ENCODE results near the gene TRABD2A. TPM values are rescaled to one million over a fixed set of nuclear protein-coding genes. Genes with fewer than 3 reads are reported as not detected.

The TRABD2A gene
- total and polyA plus RNA-seq, 2 of the 13 experiments (the other 11 are each of a cell fraction or from before 2014, with no cell fraction given) = 0.15 TPM; not detected in 1

DNA sequence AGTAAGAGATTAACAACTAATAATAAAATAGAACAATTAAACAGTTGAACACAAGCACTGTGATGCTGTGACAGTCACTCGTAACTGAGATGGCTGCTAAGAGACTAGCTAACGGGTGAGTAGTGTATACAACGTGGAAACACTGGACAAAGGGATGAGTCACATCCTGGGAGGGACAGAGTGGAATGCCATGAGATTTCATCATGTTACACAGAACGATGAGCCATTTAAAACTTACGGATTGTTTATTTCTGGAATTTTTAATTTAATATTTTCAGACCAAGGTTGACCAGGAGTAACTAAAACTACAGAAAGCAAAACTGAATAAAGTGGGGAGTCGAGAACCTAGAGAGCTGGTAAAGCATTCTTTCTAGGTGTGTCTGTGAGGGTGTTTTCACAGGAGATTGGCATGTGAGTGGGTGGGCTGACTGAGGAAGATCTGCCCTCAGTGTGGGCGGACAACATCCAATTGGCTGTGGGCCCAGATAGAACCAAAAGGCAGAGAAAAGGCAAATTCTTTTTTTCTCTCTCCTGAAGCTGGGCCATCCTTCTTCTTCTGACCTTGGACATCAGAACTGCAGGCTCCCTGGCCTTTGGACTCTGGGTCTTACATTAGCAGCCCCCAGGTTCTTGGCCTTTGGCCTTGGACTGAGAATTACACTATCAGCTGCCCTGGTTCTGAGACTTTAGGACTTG lies 39.1 kb upstream of the TRABD2A start (continued):
- no peak for TF ChIP-seq ETV6 (CRISPR knock-in tag; conservative IDR thresholded peaks at IDR 0.05)
- TF ChIP-seq NFE2L1 (CRISPR knock-in tag; IDR thresholded peaks at IDR 0.05; ENCODE audit: borderline replicate concordance) = no peak
- TF ChIP-seq ZSCAN25 (CRISPR knock-in tag; IDR thresholded peaks at IDR 0.05) = no peak
- TF ChIP-seq EEA1 (CRISPR knock-in tag; IDR thresholded peaks at IDR 0.05; ENCODE audit: borderline replicate concordance) = no peak
- TF ChIP-seq ZNF367 (CRISPR knock-in tag; IDR thresholded peaks at IDR 0.05; ENCODE audit: borderline replicate concordance) = no peak
- TF ChIP-seq MBNL3 (CRISPR knock-in tag; conservative IDR thresholded peaks at IDR 0.05) = no peak
- no peak for TF ChIP-seq ZNF839 (CRISPR knock-in tag; IDR thresholded peaks at IDR 0.05; ENCODE audit: borderline replicate concordance)
- TF ChIP-seq, protein P1, sequence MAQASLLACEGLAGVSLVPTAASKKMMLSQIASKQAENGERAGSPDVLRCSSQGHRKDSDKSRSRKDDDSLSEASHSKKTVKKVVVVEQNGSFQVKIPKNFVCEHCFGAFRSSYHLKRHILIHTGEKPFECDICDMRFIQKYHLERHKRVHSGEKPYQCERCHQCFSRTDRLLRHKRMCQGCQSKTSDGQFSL (CRISPR knock-in tag; IDR thresholded peaks at IDR 0.05) = no peak
- TF ChIP-seq, protein P2, sequence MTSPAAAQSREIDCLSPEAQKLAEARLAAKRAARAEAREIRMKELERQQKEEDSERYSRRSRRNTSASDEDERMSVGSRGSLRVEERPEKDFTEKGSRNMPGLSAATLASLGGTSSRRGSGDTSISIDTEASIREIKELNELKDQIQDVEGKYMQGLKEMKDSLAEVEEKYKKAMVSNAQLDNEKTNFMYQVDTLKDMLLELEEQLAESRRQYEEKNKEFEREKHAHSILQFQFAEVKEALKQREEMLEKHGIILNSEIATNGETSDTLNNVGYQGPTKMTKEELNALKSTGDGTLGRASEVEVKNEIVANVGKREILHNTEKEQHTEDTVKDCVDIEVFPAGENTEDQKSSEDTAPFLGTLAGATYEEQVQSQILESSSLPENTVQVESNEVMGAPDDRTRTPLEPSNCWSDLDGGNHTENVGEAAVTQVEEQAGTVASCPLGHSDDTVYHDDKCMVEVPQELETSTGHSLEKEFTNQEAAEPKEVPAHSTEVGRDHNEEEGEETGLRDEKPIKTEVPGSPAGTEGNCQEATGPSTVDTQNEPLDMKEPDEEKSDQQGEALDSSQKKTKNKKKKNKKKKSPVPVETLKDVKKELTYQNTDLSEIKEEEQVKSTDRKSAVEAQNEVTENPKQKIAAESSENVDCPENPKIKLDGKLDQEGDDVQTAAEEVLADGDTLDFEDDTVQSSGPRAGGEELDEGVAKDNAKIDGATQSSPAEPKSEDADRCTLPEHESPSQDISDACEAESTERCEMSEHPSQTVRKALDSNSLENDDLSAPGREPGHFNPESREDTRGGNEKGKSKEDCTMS (CRISPR knock-in tag; conservative IDR thresholded peaks at IDR 0.05) = no peak
- TF ChIP-seq ZNF253 (CRISPR knock-in tag; IDR thresholded peaks at IDR 0.05; ENCODE audit: borderline replicate concordance) = no peak
- TF ChIP-seq, protein P3, sequence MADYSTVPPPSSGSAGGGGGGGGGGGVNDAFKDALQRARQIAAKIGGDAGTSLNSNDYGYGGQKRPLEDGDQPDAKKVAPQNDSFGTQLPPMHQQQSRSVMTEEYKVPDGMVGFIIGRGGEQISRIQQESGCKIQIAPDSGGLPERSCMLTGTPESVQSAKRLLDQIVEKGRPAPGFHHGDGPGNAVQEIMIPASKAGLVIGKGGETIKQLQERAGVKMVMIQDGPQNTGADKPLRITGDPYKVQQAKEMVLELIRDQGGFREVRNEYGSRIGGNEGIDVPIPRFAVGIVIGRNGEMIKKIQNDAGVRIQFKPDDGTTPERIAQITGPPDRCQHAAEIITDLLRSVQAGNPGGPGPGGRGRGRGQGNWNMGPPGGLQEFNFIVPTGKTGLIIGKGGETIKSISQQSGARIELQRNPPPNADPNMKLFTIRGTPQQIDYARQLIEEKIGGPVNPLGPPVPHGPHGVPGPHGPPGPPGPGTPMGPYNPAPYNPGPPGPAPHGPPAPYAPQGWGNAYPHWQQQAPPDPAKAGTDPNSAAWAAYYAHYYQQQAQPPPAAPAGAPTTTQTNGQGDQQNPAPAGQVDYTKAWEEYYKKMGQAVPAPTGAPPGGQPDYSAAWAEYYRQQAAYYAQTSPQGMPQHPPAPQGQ (CRISPR knock-in tag; IDR thresholded peaks at IDR 0.05; ENCODE audit: borderline replicate concordance) = no peak
- no peak for TF ChIP-seq SPEN (CRISPR knock-in tag; IDR thresholded peaks at IDR 0.05; ENCODE audit: low read depth)
- no peak for TF ChIP-seq MXD4 (CRISPR knock-in tag; IDR thresholded peaks at IDR 0.05)
- TF ChIP-seq, protein P4, sequence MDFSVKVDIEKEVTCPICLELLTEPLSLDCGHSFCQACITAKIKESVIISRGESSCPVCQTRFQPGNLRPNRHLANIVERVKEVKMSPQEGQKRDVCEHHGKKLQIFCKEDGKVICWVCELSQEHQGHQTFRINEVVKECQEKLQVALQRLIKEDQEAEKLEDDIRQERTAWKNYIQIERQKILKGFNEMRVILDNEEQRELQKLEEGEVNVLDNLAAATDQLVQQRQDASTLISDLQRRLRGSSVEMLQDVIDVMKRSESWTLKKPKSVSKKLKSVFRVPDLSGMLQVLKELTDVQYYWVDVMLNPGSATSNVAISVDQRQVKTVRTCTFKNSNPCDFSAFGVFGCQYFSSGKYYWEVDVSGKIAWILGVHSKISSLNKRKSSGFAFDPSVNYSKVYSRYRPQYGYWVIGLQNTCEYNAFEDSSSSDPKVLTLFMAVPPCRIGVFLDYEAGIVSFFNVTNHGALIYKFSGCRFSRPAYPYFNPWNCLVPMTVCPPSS (IDR thresholded peaks at IDR 0.05) = no peak
- TF ChIP-seq, protein P5, sequence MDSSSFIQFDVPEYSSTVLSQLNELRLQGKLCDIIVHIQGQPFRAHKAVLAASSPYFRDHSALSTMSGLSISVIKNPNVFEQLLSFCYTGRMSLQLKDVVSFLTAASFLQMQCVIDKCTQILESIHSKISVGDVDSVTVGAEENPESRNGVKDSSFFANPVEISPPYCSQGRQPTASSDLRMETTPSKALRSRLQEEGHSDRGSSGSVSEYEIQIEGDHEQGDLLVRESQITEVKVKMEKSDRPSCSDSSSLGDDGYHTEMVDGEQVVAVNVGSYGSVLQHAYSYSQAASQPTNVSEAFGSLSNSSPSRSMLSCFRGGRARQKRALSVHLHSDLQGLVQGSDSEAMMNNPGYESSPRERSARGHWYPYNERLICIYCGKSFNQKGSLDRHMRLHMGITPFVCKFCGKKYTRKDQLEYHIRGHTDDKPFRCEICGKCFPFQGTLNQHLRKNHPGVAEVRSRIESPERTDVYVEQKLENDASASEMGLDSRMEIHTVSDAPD (CRISPR knock-in tag; IDR thresholded peaks at IDR 0.05) = no peak
- no peak for TF ChIP-seq KAT2B (IDR thresholded peaks at IDR 0.05; ENCODE audit: borderline replicate concordance, low read depth, low read length)
- no peak for TF ChIP-seq ZNF510 (CRISPR knock-in tag; IDR thresholded peaks at IDR 0.05; ENCODE audit: low read depth)
- TF ChIP-seq, protein P6, sequence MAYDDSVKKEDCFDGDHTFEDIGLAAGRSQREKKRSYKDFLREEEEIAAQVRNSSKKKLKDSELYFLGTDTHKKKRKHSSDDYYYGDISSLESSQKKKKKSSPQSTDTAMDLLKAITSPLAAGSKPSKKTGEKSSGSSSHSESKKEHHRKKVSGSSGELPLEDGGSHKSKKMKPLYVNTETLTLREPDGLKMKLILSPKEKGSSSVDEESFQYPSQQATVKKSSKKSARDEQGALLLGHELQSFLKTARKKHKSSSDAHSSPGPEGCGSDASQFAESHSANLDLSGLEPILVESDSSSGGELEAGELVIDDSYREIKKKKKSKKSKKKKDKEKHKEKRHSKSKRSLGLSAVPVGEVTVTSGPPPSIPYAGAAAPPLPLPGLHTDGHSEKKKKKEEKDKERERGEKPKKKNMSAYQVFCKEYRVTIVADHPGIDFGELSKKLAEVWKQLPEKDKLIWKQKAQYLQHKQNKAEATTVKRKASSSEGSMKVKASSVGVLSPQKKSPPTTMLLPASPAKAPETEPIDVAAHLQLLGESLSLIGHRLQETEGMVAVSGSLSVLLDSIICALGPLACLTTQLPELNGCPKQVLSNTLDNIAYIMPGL (CRISPR knock-in tag; IDR thresholded peaks at IDR 0.05; ENCODE audit: borderline replicate concordance in 1 of 2, low read depth in 1 of 2) = peak in 1 of 2 experiments; percentile 24; a peak in 1 of 4 replicates
